ENCODE results near the gene PCK2.
"Not testable (repeated sequence)": the region's sequence is repeated elsewhere in the genome, so short reads cannot be mapped to it uniquely, and the experiment has no call there.

The PCK2 gene

GRCh38 chr14:24098229-24098926 lies 4.3 kb downstream of the PCK2 start:
- no peak for DNase-seq

GRCh38 chr14:24098927-24099813 lies 5.1 kb downstream of the PCK2 start:
- no peak for DNase-seq

- no peak for DNase-seq
These were observed 6.3 kb downstream of the PCK2 start for GRCh38 chr14:24100197-24100981.

DNA sequence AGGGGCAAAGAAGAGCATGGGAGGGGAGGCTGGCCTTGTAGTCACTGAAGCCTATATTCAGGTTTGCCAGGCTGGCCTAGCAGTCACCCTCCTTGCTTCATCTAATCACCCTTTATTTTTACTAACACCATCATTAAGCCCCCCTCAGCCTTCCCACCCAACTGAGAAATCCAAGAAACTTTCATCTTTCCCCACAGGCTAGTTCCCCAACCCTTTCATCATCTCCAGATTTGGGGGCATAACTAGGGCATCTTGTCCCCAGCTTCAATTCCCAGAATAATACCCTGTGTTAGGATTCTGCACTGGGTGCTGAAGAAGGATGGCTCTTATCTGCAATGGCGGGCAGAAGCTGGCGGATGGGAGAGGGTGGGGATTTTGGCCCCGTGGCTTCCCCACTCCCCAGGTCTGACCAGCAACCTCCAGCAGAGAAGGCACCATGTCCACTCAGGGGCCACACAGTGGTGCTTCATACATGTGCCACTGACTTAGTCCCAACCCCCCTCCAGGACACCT lies 6.9 kb downstream of the PCK2 start:
- DNase-seq: no peak

- no peak for DNase-seq
These were observed 8.4 kb downstream of the PCK2 start for GRCh38 chr14:24102357-24103048.

GRCh38 chr14:24103451-24103850 lies 9.3 kb downstream of the PCK2 start:
- DNase-seq: no peak

- DNase-seq: not testable (repeated sequence)
These were observed 11.6 kb downstream of the PCK2 start for GRCh38 chr14:24105609-24106239.

DNA sequence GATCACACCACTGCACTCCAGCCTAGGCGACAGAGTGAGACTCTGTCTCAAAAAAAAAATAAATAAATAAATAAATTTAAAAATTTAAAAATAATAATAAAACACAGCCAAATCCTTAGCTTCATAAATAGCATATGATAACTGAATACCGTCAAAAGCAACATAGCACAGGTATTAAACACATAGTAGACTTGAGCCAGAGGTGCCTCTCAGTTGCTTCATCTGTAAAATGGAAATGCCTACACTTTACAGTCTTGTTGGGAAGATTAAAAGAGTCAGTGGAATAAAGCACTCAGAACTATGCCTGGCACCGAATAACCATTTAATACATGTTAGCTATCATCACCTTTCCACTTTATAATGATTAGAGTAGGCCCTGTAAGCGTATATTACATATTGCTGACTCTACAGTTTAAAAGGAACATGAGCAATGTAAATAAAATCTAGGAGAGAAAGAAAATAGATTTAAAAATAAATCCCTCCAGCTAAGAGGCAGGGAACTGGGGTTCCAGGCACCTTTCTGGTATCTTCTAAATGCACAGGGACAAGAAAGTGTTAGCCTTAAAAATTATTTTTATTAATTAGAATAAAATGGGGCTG lies 12.7 kb downstream of the PCK2 start:
- no peak for DNase-seq

DNA sequence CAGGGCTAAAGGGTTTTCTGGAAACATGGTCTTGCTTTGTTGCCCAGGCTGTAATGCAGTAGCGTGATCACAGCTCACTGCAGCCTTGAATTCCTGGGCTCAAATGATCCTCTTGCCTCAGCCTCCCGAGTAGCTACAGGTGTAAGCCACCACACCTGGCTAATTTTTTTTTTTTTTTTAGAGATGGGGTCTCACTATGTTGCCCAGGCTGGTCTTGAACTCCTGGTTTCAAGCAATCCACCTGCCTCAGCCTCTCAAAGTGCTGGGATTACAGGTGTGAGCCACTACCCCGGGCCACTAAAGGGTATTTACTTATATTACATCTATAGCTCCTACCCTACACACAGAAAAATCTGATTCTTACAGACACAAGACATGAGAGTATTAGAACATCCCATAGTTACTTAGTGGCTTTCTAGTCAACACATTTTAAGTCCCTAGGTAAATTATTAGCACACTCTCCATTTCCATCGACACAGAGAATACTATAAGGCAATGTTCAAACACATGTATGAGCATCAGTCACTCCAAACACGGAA lies 14.3 kb downstream of the PCK2 start:
- DNase-seq: no peak

DNA sequence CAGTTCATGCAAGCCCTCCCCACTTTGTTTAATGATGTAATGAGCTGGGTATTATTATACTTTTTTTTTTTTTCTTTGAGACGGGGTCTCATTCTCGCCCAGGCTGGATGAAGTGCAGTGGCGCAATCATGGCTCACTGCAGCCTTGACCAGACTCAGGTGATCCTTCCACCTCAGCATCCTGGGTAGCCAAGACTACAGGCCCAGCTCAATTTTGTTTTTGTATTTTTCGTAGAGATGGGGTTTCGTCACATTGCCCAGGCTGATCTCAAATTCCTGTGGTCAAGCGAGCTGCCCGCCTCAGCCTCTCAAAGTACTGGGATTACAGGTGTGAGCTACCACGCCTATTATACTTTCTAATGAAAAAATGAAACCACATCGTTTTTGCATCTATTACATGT lies 15.9 kb downstream of the PCK2 start:
- no peak for DNase-seq

- DNase-seq: no peak
These were observed 16.4 kb downstream of the PCK2 start for GRCh38 chr14:24110523-24110922.

GRCh38 chr14:24113379-24113800 lies 19.3 kb downstream of the PCK2 start:
- no peak for DNase-seq

DNA sequence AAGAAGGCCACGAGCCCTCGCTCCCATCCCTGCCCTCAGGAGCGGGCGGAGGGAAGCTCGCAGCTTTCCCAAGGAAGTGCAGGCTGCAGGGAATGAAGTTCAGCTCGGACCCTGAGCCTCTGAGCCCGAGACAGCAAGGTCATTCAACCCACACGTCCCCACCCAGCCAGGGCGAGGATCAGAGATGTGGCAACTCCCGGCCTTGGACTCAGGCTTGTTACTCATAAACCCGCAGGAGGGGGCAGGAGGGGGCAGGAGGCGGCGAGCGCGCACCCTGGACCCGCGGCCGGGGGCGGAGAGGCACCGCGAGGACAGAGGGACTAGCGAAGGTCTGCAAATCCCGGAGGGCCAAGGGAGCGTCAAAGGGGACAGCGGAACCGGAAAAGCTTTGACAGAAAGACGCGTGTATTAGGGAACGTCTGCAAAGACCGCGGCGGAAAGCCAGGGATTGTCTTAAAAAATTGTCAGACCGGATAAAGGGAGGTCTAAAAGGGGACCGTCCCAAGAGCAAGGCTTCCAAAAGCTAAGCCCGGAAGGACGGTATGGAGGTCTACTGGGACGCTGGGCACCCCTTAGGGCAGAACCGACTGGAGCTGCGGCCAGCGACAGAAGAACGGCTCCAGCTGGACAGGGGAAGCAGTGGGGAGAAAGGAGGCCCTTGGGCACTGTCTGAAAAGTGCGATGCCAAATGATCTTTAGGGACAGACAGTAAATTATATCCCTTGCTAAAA lies 19.9 kb downstream of the PCK2 start:
- DNase-seq: peak; percentile 80

DNA sequence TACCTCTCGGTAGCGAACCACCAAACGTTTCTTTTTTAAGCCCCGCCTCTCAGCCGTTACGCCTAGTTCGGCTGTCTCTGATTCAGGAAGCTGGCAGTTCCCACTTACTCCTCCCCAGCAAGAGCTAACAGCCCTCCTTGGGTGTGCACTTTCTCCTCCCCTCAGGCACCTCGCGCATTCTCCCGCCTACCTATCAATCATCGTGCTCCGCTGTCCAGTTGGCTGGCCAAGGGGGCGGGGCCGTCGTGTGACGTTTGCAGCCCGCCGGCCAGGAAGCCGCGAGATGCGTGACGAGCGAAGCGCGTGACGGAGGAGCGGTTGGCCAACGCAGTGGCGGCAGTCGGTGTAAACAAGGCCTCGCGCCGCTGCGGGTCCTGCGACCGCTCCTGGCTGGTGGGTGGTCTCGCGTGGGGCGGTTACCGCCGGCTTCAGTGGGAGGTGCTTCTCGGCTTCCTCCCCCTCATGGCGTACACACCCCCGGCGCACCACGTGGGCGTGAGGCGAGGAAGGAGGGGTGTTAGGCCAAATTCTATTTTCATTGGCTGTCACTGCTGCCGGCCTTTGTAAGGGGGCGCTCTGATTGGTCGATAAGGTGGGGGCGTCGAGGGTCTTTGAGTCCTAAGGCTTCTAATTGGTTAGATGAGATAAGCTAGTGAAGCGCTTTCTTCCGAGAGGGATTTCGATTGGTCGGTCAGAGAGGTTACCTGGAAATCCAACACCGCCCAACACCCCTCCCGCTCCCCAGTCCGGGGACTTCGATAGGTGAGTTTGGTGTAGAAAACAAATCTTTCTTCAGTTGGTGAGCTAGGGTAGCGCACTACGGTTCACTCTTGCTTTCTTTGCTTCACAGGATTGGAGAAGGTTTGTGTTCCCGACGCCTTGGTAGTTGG lies 20.7 kb downstream of the PCK2 start, which contains the start of the genes DCAF11 and NRL:
TSS of gene DCAF11 (plus strand) at position 246 of the 890 bp plus-strand sequence. CDS start 818 bp downstream, outside the sequence.
TSS of gene NRL (minus strand) at position 418 of the 890 bp plus-strand sequence. CDS start 32,101 bp downstream, outside the sequence.
- peak; percentile 99 for DNase-seq

- no peak for DNase-seq
These were observed 21.5 kb downstream of the PCK2 start for GRCh38 chr14:24115422-24116127.

DNA sequence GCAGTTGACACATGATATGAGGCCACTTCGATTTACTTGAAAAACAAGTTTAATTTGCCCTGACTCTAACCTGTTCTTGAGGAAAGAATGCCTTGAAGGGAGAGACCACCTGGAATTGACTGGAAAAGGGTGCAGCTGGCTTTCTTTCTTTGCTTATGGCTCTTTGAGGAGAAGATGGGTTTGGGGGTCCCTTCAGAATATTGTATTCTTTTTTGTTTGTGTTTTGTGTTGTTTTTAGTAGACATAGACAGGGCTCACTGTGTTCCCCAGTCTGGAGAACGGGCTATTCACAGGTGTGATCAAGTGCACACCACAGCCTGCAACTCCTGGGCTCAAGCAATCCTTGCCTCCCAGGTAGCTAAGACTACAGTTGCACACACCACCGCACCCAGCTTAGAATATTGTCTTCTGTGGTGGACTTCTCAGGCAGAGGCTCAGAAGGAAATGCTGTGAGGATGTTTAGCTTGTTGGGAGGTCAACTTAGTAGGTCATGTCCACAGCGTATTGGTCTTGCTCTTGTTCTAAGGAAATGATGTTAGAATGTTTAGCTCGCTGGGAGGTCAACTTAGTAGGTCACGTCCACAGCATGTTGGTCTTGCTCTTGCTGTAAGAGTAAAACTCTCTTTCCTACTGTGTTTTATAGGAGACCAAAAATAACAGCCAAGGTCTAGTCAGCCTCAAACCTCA lies 22.2 kb downstream of the PCK2 start:
- DNase-seq: no peak

GRCh38 chr14:24117179-24117578 lies 23.1 kb downstream of the PCK2 start:
- no peak for DNase-seq

DNA sequence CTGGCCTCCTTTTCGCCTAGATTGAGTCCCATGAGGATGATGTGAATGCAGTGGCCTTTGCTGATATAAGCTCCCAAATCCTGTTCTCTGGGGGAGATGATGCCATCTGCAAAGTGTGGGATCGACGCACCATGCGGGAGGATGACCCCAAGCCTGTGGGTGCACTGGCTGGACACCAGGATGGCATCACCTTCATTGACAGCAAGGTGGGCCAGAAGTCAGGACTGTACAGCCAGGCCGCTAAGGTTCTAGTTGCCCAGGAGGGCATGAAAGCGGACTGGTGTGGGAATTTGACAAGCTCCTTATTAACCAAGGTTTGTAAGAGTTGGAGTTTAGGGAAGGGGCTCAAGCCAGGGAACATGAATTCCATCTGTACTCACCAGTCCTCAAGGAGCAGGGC lies 25.6 kb downstream of the PCK2 start:
- DNase-seq: no peak

Data from T1000 (cell line).